ENCODE measurements around the gene MMP2. TPM values are rescaled to one million over a fixed set of nuclear protein-coding genes. Genes with fewer than 3 reads are reported as not detected.

Gene MMP2
- total RNA-seq, 4 donors from 2014 or later: 52.2 to 214 (median 123) TPM

DNA sequence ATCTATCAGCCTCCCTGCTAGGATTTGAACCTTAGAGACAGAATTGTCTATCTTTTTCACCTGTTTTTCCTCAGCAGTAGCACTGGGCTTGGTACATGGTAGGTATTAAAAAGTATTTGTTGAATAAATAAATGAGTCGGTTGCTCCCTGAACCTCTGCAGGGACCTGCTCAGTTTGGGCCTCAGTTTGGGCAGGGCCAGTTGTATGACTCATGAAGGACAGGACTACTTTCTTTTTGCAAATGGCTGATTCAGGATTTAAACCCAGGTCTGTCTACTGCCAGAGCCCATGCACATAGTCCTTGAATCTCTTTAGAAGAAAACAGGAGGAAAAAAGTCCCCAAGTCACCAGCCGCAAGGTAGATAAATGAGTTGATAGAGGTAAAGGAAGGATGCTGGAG is 3.1 kb downstream of the MMP2 start:
- H3K9me3 ChIP-seq: no peaks in the 10 kb centered on the region
- H3K27me3 ChIP-seq: no peaks in the 10 kb centered on the region
- H3K4me1 ChIP-seq: peaks cover 0 to 5% (median 0%) of the 10 kb centered on the region in 4 donors
- no peak overlapping the region for H3K27ac ChIP-seq
- TF ChIP-seq CTCF (IDR thresholded peaks at IDR 0.05) (no peak), POLR2A (IDR thresholded peaks at IDR 0.05) (no peak)
- DNase-seq: no peak
- H3K36me3 ChIP-seq: peaks cover 0 to 9% (median 0%) of the 10 kb centered on the region in 3 donors
- peak overlapping the region in 1 of 4 donors; percentile 59 for H3K4me3 ChIP-seq

DNA sequence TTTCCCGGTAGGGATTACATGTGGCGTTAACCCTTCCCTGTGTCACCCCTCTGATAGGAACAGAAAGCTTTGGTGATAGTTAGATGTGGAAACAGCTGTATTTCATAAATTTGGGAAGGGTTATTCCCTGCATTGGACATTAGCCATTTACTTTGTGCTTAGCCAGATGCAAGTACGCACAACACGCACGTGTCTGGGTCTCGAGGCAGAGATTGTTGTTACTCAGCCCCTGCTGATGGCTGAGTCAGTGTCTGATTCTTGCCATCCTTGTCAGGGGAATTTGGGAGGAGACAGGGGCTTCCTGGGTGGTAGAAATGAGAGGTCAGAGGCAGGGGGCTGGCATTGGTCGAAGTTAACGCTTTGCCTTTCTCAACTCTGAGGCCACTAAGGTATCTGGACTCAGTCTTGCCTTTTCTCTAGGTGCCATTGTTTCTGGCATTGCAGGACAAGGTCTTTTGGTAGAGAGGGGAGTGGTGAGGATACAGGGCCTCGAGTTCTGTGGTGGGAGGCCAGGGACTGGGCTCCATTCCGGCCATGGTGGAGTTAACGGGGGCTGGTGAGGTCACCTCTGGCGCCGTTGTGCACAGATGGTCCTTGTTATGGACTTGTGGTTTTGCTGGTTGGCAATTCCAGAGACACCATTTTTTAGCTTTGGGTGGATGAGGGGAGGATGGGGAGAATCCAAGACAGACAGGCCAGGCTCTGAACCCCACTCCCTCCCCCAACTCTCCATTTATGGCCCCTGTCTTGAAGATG is 8.2 kb downstream of the MMP2 start:
- Histone ChIP-seq H3K27ac (peak overlapping the region in 3 of 4 donors; percentile 17 to 46 (median 46)), H3K27me3 (no peaks in the 10 kb centered on the region), H3K36me3 (peaks cover 0 to 19% (median 0%) of the 10 kb centered on the region in 3 donors), H3K9me3 (no peaks in the 10 kb centered on the region), H3K4me3 (no peak overlapping the region), H3K4me1 (peaks cover 0 to 5% (median 0%) of the 10 kb centered on the region in 4 donors)
- DNase-seq: peak in 1 of 3 donors; percentile 71
- TF ChIP-seq CTCF (IDR thresholded peaks at IDR 0.05) (no peak), POLR2A (IDR thresholded peaks at IDR 0.05) (no peak)

- no peaks in the 10 kb centered on the region for H3K4me1 ChIP-seq
- no peak overlapping the region for H3K27ac ChIP-seq
- no peak for TF ChIP-seq POLR2A (IDR thresholded peaks at IDR 0.05)
- TF ChIP-seq CTCF (IDR thresholded peaks at IDR 0.05): no peak
- DNase-seq: peak in 1 of 3 donors; percentile 28
- H3K9me3 ChIP-seq: no peaks in the 10 kb centered on the region
- no peak overlapping the region for H3K4me3 ChIP-seq
- H3K36me3 ChIP-seq: peaks cover 0 to 19% (median 0%) of the 10 kb centered on the region in 3 donors
- H3K27me3 ChIP-seq: no peaks in the 10 kb centered on the region
Observed at GRCh38 chr16:55488306-55488705, 9.3 kb downstream of the MMP2 start.

DNA sequence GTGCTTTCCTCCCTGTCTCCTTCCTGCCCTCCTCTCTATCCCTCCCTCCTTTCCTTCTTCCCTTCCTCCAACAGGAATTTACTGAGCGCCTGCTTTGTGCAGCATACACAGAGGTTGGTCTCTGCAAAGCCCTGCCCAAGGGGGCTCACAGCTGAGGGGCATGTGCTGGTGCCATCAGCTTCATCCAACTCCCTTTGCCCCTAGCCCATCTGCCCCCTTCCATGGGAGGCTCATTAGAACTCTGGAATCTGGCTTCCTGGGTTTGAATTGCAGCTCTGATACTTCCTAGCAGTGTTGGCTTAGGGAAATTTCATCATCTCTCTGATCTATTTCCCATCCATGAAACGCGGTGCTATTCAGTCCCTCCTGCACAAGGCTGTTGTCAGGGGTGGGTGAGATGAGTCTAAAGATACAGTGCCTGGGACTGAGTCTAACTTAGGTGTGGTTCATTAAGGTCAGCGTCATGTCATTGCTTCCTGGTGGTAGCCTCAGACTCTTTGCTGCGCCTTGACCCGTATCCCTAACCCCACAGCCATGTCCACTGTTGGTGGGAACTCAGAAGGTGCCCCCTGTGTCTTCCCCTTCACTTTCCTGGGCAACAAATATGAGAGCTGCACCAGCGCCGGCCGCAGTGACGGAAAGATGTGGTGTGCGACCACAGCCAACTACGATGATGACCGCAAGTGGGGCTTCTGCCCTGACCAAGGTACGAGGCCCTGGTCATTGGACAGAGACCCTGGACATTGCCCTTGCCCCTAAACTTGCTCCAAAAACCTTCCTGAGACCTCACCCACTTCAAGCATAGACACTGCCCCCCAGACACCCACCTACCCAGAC is 10.3 kb downstream of the MMP2 start:
- H3K4me1 ChIP-seq: no peaks in the 10 kb centered on the region
- no peaks in the 10 kb centered on the region for H3K27me3 ChIP-seq
- no peak overlapping the region for H3K27ac ChIP-seq
- H3K9me3 ChIP-seq: no peaks in the 10 kb centered on the region
- H3K36me3 ChIP-seq: peaks cover 0 to 19% (median 0%) of the 10 kb centered on the region in 3 donors
- no peak overlapping the region for H3K4me3 ChIP-seq
- TF ChIP-seq CTCF (IDR thresholded peaks at IDR 0.05): no peak
- no peak for TF ChIP-seq POLR2A (IDR thresholded peaks at IDR 0.05)
- DNase-seq: peak in 1 of 3 donors; percentile 24

DNA sequence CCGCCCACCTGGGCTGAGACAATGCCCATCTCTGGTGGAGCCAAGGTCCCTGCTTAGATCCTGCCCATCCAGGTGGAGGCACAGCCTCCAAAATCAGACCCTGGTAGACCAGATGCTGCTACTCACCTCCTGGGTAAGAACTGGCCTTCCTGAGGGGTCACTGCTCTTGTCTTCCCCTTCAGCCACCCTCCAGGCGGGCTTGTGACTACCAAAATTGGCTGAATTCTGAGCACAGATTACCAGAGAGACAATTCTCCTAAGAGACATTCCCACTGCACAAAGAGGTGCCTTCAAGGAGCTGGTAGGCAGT is 10.9 kb downstream of the MMP2 start:
- Histone ChIP-seq H3K4me3 (no peak overlapping the region), H3K4me1 (peaks cover 0 to 4% (median 0%) of the 10 kb centered on the region in 4 donors), H3K9me3 (no peaks in the 10 kb centered on the region), H3K27me3 (no peaks in the 10 kb centered on the region), H3K36me3 (peaks cover 0 to 19% (median 0%) of the 10 kb centered on the region in 3 donors), H3K27ac (no peak overlapping the region)
- DNase-seq: peak in 1 of 3 donors; percentile 21
- TF ChIP-seq CTCF (IDR thresholded peaks at IDR 0.05) (no peak), POLR2A (IDR thresholded peaks at IDR 0.05) (no peak)

All from Peyer's patch (tissue), 4 donors.